Adipose tissue (tissue), 3 donors: Measurements from ENCODE around the gene DCDC2. TPM values are rescaled to one million over a fixed set of nuclear protein-coding genes. Genes with fewer than 3 reads are reported as not detected.
"Not testable (repeated sequence)": the region's sequence is repeated elsewhere in the genome, so short reads cannot be mapped to it uniquely, and the experiment has no call there.

Experiments
- H3K27ac ChIP-seq: one replicate; pipeline ENCODE4 v1.5.1; 2013; ENCODE audit warnings: low read depth, low read length
- WGBS, 3 donors: extraction: QIAGEN DNeasy Blood & Tissue Kit; methylation state at CpG; one replicate each; pipeline ENCODE4 v1.1.7; 2013; 5-methylcytosine and 5-hydroxymethylcytosine counted together
- polyA plus RNA-seq, 3 donors: library from polyadenylated mRNA; stranded (reverse); fragments of 200-250 nt; gene quantifications; one replicate each; pipeline ENCODE4 v1.2.3, GENCODE V29; 2013
- donor health status: healthy with polysubstance abuse.
- donor health status: Bipolar disorder and iron deficiency.
- donor health status: healthy.

DCDC2 gene
- polyA plus RNA-seq, 3 donors = 0.06 to 8.6 TPM; not detected in 1

GRCh38 chr6:24287239-24287638, 70.6 kb downstream of the DCDC2 start:
- no peak overlapping the region for H3K27ac ChIP-seq
- WGBS, 3 donors = 89 to 96% (median 93%) methylated on average over 5 of the region's 5 CpGs

GRCh38 chr6:24284006-24284405, 73.9 kb downstream of the DCDC2 start:
- 72 to 78% (median 77%) methylated on average over 10 of the region's 10 CpGs for WGBS, 3 donors

GRCh38 chr6:24283043-24283985, 74.5 kb downstream of the DCDC2 start:
- no peak overlapping the region for H3K27ac ChIP-seq
- 3 to 4% (median 3%) methylated on average over 10 of the region's 10 CpGs for WGBS, 3 donors

More at GRCh38 chr6:24284006-24284405, 73.9 kb downstream of the DCDC2 start:
- no peak overlapping the region for H3K27ac ChIP-seq

GRCh38 chr6:24274441-24275083, 83.3 kb downstream of the DCDC2 start:
- WGBS, 3 donors = 2 to 7% (median 2%) methylated on average over 1 of the region's 1 CpG
- no peak overlapping the region for H3K27ac ChIP-seq

- WGBS, 3 donors = 63 to 79% (median 68%) methylated on average over 7 of the region's 7 CpGs
- H3K27ac ChIP-seq = no peak overlapping the region
Measured at GRCh38 chr6:24273096-24273870, 84.6 kb downstream of the DCDC2 start.

- no peak overlapping the region for H3K27ac ChIP-seq
Measured at GRCh38 chr6:24272553-24272952, 85.3 kb downstream of the DCDC2 start.

- 90 to 93% (median 91%) methylated on average over 1 of the region's 1 CpG for WGBS, 3 donors
- no peak overlapping the region for H3K27ac ChIP-seq
Measured at GRCh38 chr6:24272148-24272547, 85.7 kb downstream of the DCDC2 start.

- WGBS, 3 donors = 64 to 73% (median 69%) methylated on average over 1 of the region's 1 CpG
Measured at GRCh38 chr6:24270011-24270410, 87.8 kb downstream of the DCDC2 start.

GRCh38 chr6:24258214-24258613, 99.6 kb downstream of the DCDC2 start:
- WGBS, 3 donors = 88 to 91% (median 88%) methylated on average over 6 of the region's 6 CpGs
- not testable (repeated sequence) for H3K27ac ChIP-seq

More at GRCh38 chr6:24270011-24270410, 87.8 kb downstream of the DCDC2 start:
- no peak overlapping the region for H3K27ac ChIP-seq

- 87 to 91% (median 88%) methylated on average over 4 of the region's 4 CpGs for WGBS, 3 donors
Measured at GRCh38 chr6:24257282-24257681, 100.6 kb downstream of the DCDC2 start.

GRCh38 chr6:24255676-24256075, 102.2 kb downstream of the DCDC2 start:
- H3K27ac ChIP-seq = no peak overlapping the region
- 82 to 98% (median 83%) methylated on average over 1 of the region's 1 CpG for WGBS, 3 donors

More at GRCh38 chr6:24257282-24257681, 100.6 kb downstream of the DCDC2 start:
- no peak overlapping the region for H3K27ac ChIP-seq

GRCh38 chr6:24253360-24253759, 104.5 kb downstream of the DCDC2 start:
- no peak overlapping the region for H3K27ac ChIP-seq

- WGBS, 3 donors = 66 to 89% (median 70%) methylated on average over 1 of the region's 1 CpG
- no peak overlapping the region for H3K27ac ChIP-seq
Measured at GRCh38 chr6:24252280-24252679, 105.6 kb downstream of the DCDC2 start.

- WGBS, 3 donors = 70 to 71% (median 70%) methylated on average over 2 of the region's 2 CpGs
- H3K27ac ChIP-seq = no peak overlapping the region
Measured at GRCh38 chr6:24251339-24251738, 106.5 kb downstream of the DCDC2 start.

GRCh38 chr6:24249926-24250325, 107.9 kb downstream of the DCDC2 start:
- WGBS, 3 donors = 61 to 79% (median 73%) methylated on average over 4 of the region's 4 CpGs
- no peak overlapping the region for H3K27ac ChIP-seq

- no peak overlapping the region for H3K27ac ChIP-seq
- WGBS, 3 donors = 84 to 94% (median 85%) methylated on average over 2 of the region's 2 CpGs
Measured at GRCh38 chr6:24245275-24245674, 112.6 kb downstream of the DCDC2 start.

- H3K27ac ChIP-seq = no peak overlapping the region
- 53 to 71% (median 55%) methylated on average over 1 of the region's 1 CpG for WGBS, 3 donors
Measured at GRCh38 chr6:24242924-24243323, 114.9 kb downstream of the DCDC2 start.

GRCh38 chr6:24241779-24242178, 116.1 kb downstream of the DCDC2 start:
- WGBS, 3 donors = 65 to 92% (median 83%) methylated on average over 1 of the region's 1 CpG
- not testable (repeated sequence) for H3K27ac ChIP-seq

- WGBS, 3 donors = 35 to 73% (median 68%) methylated on average over 2 of the region's 2 CpGs
- no peak overlapping the region for H3K27ac ChIP-seq
Measured at GRCh38 chr6:24240943-24241342, 116.9 kb downstream of the DCDC2 start.
